Bronchial epithelial cell (primary cell): ENCODE measurements around the gene NXPE4. TPM values are rescaled to one million over a fixed set of nuclear protein-coding genes. Genes with fewer than 3 reads are reported as not detected.
A peak's percentile ranks its signal among the peaks of the same experiment; 100 is the strongest.
"Not testable (repeated sequence)": the region's sequence is repeated elsewhere in the genome, so short reads cannot be mapped to it uniquely, and the experiment has no call there.

Experiments used
- DNase-seq: peaks from one replicate; pipeline ENCODE4 v3.0.0-alpha.2; 2010; ENCODE audit warnings: low read depth
- FAIRE-seq: peaks from 2 replicates; lab custom pipeline; 2011; peaks lifted over from hg19 to GRCh38; lab: Jason Lieb, UNC
- H3K27me3 ChIP-seq: 2 replicates; pipeline ENCODE4 v1.5.1; 2011; ENCODE audit warnings: low read length; ENCODE audit not compliant: control insufficient read depth, insufficient read depth
- H3K36me3 ChIP-seq: 2 replicates; pipeline ENCODE4 v1.5.1; 2011; ENCODE audit warnings: low read length; ENCODE audit not compliant: control insufficient read depth, insufficient read depth
- H3K4me3 ChIP-seq: 2 replicates; pipeline ENCODE4 v1.5.1; 2011; ENCODE audit warnings: mild to moderate bottlenecking, low read depth, low read length, control low read depth
- total RNA-seq: library from RNA; depleted of rRNA; stranded (reverse); fragments of >200 nt; gene quantifications from 2 replicates; pipeline ENCODE4 v1.2.1, GENCODE V29; 2014
- TF ChIP-seq, protein P1 (sequence below): IDR thresholded peaks from 2 replicates; pipeline ENCODE4 v1.5.1; 2011; ENCODE audit warnings: mild to moderate bottlenecking, moderate library complexity, low read length, control low read depth, inconsistent platforms; ENCODE audit not compliant: insufficient read depth, severe bottlenecking

NXPE4 gene
- total RNA-seq, 1 donor from 2014 or later: not detected

GRCh38 chr11:114612686-114613085 is 17.1 kb upstream of the NXPE4 start:
- no peak for FAIRE-seq
- H3K4me3 ChIP-seq: no peak overlapping the region
- TF ChIP-seq, protein P1, sequence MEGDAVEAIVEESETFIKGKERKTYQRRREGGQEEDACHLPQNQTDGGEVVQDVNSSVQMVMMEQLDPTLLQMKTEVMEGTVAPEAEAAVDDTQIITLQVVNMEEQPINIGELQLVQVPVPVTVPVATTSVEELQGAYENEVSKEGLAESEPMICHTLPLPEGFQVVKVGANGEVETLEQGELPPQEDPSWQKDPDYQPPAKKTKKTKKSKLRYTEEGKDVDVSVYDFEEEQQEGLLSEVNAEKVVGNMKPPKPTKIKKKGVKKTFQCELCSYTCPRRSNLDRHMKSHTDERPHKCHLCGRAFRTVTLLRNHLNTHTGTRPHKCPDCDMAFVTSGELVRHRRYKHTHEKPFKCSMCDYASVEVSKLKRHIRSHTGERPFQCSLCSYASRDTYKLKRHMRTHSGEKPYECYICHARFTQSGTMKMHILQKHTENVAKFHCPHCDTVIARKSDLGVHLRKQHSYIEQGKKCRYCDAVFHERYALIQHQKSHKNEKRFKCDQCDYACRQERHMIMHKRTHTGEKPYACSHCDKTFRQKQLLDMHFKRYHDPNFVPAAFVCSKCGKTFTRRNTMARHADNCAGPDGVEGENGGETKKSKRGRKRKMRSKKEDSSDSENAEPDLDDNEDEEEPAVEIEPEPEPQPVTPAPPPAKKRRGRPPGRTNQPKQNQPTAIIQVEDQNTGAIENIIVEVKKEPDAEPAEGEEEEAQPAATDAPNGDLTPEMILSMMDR: no peak
- DNase-seq: no peak
- no peaks in the 10 kb centered on the region for H3K27me3 ChIP-seq
- H3K36me3 ChIP-seq: no peaks in the 10 kb centered on the region

- FAIRE-seq, DNase-seq, H3K27me3 ChIP-seq, H3K4me3 ChIP-seq, H3K36me3 ChIP-seq: not testable (repeated sequence)
These were observed 16.6 kb upstream of the NXPE4 start for GRCh38 chr11:114612199-114612598.

DNA sequence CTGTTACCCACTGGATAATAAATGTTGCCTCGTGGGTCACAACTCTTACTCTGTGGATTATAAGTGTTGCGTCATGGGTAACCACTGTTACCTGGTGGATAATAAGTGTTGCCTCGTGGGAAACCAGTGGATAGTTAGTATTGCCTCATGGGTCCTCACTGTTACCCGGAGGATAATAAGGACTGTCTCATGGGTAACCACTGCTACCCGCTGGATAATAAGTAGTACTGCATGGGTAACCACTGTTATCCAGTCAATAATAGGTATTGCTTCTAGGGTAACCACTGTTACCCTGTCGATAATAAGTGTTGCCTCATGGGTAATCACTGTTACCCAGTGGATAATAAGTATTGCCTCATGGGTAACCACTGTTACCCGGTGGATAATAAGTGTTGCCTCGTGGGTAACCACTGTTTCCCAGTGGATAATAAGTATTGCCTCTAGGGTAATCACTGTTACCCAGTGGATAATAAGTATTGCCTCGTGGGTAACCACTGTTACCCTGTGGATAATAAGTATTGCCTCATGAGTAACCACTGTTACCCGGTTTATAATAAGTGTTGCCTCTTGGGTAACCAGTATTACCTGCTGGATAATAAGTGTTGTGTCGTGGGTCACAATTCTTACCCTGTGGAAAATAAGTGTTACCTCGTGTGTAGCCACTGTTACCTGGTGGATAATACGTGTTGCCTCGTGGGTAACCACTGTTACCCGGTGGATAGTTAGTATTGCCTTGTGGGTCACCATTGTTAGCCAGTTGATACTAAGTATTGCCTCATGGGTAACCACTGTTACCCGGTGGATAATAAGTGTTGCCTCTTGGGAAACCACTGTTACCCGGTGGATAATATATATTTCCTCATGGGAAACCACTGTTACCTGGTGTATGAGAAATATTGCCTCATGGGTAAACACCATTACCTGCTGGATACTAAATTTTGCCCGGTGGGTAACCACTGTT is 15.7 kb upstream of the NXPE4 start:
- Histone ChIP-seq H3K4me3 (no peak overlapping the region), H3K36me3 (no peaks in the 10 kb centered on the region), H3K27me3 (no peaks in the 10 kb centered on the region)
- TF ChIP-seq, protein P1: no peak
- FAIRE-seq (no peak), DNase-seq (no peak)

DNA sequence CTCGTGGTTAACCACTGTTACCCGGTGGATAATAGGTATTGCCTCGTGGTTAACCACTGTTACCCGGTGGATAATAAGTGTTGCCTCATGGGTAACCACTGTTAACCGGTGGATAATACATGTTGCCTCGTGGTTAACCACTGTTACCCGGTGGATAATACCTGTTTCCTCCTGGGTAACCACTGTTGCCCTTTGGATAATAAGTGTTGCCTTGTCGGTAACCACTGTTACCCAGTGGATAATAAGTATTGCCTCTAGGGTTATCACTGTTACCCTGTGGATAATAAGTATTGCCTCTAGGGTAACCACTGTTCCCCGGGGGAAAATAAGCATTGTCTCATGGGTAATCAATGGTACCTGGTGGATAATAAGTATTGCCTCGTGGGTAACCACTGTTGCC is 15.0 kb upstream of the NXPE4 start:
- H3K27me3 ChIP-seq: no peaks in the 10 kb centered on the region
- no peaks in the 10 kb centered on the region for H3K36me3 ChIP-seq
- TF ChIP-seq, protein P1: no peak
- no peak overlapping the region for H3K4me3 ChIP-seq
- no peak for FAIRE-seq
- no peak for DNase-seq

DNA sequence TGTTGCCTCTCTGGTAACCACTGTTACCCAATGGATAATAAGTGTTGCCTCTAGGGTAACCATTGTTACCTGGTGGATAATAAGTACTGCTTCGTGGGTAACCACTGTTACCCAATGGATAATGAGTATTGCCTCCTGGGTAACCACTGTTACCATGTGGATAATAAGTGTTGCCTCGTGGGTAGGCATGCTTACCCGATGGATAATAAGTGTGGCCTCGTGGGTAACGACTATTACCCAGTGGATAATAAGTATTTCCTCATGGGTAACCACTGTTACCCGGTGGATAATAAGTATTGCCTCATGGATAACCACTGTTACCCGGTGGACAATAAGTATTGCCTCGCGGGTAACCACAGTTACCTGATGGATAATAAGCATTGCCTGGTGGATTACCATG is 13.8 kb upstream of the NXPE4 start:
- Histone ChIP-seq H3K4me3 (no peak overlapping the region), H3K36me3 (no peaks in the 10 kb centered on the region), H3K27me3 (no peaks in the 10 kb centered on the region)
- TF ChIP-seq, protein P1: no peak
- no peak for FAIRE-seq
- DNase-seq: no peak

DNA sequence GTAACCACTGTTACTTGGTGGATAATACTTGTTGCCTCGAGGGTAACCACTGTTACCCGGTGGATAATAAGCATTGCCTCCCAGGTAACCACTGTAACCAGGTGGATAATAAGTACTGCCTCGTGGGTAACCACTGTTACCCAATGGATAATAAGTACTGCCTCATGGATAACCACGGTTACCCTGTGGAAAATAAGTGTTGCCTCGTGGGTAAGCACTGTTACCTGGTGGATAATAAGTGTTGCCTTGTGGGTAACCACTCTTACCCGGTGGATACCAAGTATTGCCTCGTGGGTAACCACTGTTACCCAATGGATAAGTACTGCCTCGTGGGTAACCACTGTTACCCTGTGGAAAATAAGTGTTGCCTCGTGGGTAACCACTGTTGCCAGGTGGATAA is 13.0 kb upstream of the NXPE4 start:
- not testable (repeated sequence) for H3K4me3 ChIP-seq, H3K36me3 ChIP-seq, H3K27me3 ChIP-seq, DNase-seq
- FAIRE-seq: peak; percentile 72
